Gastroesophageal sphincter (tissue), 4 donors: ENCODE data around the gene OR2T6. TPM values are rescaled to one million over a fixed set of nuclear protein-coding genes. Genes with fewer than 3 reads are reported as not detected.

ENCODE experiments used
- ATAC-seq: fragments of 150-250 bp; one replicate; pipeline ENCODE4 v1.9.1; 2016; ENCODE audit warnings: mild to moderate bottlenecking, moderate library complexity
- H3K27ac ChIP-seq, 4 donors: fragments of 200-600 bp; sonication (generic) in 3 of 4; 1 replicate in 3 of 4; 2 replicates in 1 of 4; pipeline ENCODE4 v1.5.1; 2016 to 2019
- H3K27me3 ChIP-seq: fragments of 200-600 bp; sonication (generic); one replicate; pipeline ENCODE4 v1.5.1; 2019
- H3K36me3 ChIP-seq, 2 donors: fragments of 200-600 bp; sonication (generic); one replicate each; pipeline ENCODE4 v1.5.1; 2019; ENCODE audit warnings: control low read depth in 1 of 2
- H3K4me1 ChIP-seq, 3 donors: fragments of 200-600 bp; sonication (generic); 1 replicate in 2 of 3; 2 replicates in 1 of 3; pipeline ENCODE4 v1.5.1; 2016 to 2019; ENCODE audit warnings: control low read depth in 2 of 3
- H3K4me3 ChIP-seq, 2 donors: fragments of 200-600 bp; sonication (generic); one replicate each; pipeline ENCODE4 v1.5.1; 2019; ENCODE audit warnings: mild to moderate bottlenecking in 1 of 2, moderate library complexity in 1 of 2
- H3K9me3 ChIP-seq, 3 donors: fragments of 200-600 bp; sonication (generic); one replicate each; pipeline ENCODE4 v1.5.1; 2017 to 2019; ENCODE audit warnings: control low read depth in 2 of 3
- CTCF ChIP-seq, 4 experiments: fragments of 200-600 bp in 2 of 4; fragments of 450-650 bp in 2 of 4; sonication (generic) in 1 of 4; IDR thresholded peaks; one replicate each; pipeline ENCODE4 v1.5.1; 2017 to 2019; ENCODE audit warnings: antibody characterized with exemption in 4 of 4, mild to moderate bottlenecking in 2 of 4, moderate library complexity in 2 of 4
- EP300 ChIP-seq: sonication (generic); formaldehyde crosslinking; IDR thresholded peaks from one replicate; pipeline ENCODE4 v1.6.1; 2017; ENCODE audit warnings: antibody characterized with exemption, mild to moderate bottlenecking
- POLR2A ChIP-seq, 2 donors: fragments of 450-650 bp; IDR thresholded peaks; one replicate each; pipeline ENCODE4 v1.6.1; 2017; ENCODE audit warnings: antibody characterized with exemption in 2 of 2, mild to moderate bottlenecking in 2 of 2, moderate library complexity in 1 of 2
- POLR2AphosphoS5 ChIP-seq: sonication (generic); formaldehyde crosslinking; IDR thresholded peaks from one replicate; pipeline ENCODE4 v1.6.1; 2017; ENCODE audit warnings: antibody characterized with exemption
- WGBS, 2 donors: methylation state at CpG; one replicate each; pipeline ENCODE4 v1.1.5; 2018; ENCODE audit warnings: low coverage in 1 of 2; 5-methylcytosine and 5-hydroxymethylcytosine counted together
- total RNA-seq, 4 donors: library from RNA; depleted of rRNA; stranded (reverse); fragments of >200 nt; gene quantifications; one replicate each; pipeline ENCODE4 v1.1.0, GENCODE V29; 2016

OR2T6 gene
- total RNA-seq, 4 donors from 2014 or later, result 0.04 TPM; not detected in 3

- no peaks in the 10 kb centered on the region for H3K9me3 ChIP-seq
- H3K27ac ChIP-seq, result no peak overlapping the region
- no peak overlapping the region for H3K4me3 ChIP-seq
- no peak for ATAC-seq
- H3K4me1 ChIP-seq, result no peaks in the 10 kb centered on the region
- H3K27me3 ChIP-seq, result no peaks in the 10 kb centered on the region
- WGBS, 2 donors, result 75 to 80% methylated on average over 1 to 5 of the region's 5 CpGs
- TF ChIP-seq CTCF (IDR thresholded peaks at IDR 0.05), result no peak
- no peak for TF ChIP-seq POLR2A (IDR thresholded peaks at IDR 0.05)
- TF ChIP-seq POLR2AphosphoS5, result no peak
- no peak for TF ChIP-seq EP300
- no peaks in the 10 kb centered on the region for H3K36me3 ChIP-seq
These were observed 3.2 kb upstream of the OR2T6 start for GRCh38 chr1:248372394-248372793.

DNA sequence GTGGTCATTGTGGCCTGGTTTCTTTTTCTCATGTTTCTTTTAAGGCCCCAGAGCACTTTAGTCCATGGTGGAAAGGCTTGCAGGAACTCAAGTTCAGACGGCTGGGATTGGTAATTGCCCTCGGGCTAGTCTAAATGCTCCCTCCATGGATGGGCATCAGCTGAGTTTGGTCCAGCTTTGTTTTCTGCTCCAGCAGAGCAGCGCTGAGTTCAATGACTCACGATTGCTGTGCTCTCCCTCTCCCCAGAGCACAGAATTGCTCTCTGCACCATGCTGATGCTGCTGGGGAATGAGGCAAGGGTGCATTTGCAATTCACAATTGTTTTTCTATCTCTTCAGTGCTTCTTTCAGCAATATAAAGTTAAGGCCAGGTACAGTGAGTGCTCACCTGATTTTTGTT is 1.8 kb upstream of the OR2T6 start:
- H3K4me1 ChIP-seq, result no peaks in the 10 kb centered on the region
- H3K27me3 ChIP-seq, result no peaks in the 10 kb centered on the region
- ATAC-seq, result no peak
- no peaks in the 10 kb centered on the region for H3K36me3 ChIP-seq
- no peaks in the 10 kb centered on the region for H3K9me3 ChIP-seq
- TF ChIP-seq POLR2A (IDR thresholded peaks at IDR 0.05) (no peak), CTCF (IDR thresholded peaks at IDR 0.05) (no peak), POLR2AphosphoS5 (no peak), EP300 (no peak)
- H3K4me3 ChIP-seq, result no peak overlapping the region
- WGBS, 2 donors, result no CpG with 5 or more reads among the region's 4 CpGs
- H3K27ac ChIP-seq, result no peak overlapping the region

DNA sequence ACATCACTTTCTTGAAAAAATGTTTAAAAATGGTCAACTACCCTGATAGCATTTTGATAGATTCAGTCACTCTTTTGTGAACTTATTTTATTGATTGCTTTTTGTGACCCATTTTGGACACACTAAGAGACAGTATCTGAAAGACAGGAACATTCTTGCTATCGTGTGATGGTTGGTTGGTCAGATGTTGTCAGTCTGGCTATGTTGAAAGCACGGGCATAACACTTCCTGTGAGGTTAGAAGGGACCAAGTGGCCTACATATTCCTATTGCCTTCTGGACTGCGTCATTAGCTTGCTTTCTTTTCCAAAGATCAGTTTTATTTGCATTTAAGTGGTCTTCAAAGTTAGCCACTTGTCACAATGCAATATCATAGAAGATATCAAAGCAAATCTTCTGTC is 1.4 kb downstream of the OR2T6 start:
- Histone ChIP-seq H3K4me1 (no peaks in the 10 kb centered on the region), H3K36me3 (no peaks in the 10 kb centered on the region), H3K9me3 (no peaks in the 10 kb centered on the region), H3K27me3 (no peaks in the 10 kb centered on the region), H3K4me3 (no peak overlapping the region), H3K27ac (no peak overlapping the region)
- no peak for TF ChIP-seq EP300
- 54 to 57% methylated on average over 3 of the region's 3 CpGs for WGBS, 2 donors
- ATAC-seq, result no peak

DNA sequence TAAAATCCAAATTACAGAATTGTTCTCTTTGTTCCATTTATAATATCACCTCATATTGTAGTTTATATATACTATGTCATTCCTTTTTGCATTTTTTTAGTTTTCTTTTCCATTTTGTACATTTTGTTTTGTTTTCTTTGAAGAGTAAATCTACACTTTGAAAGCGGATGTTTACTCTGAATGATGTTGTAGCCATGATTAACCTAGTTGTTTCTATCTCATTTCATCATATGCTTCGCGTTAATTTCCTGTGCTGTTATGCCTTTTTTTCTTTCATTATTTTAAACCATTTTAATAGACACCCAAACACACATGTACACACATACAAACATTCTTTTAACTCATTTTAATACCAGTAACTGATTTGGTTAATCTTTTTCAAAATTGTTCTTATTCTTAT is 5.3 kb downstream of the OR2T6 start:
- H3K4me1 ChIP-seq, result no peaks in the 10 kb centered on the region
- TF ChIP-seq CTCF (IDR thresholded peaks at IDR 0.05) (no peak), POLR2AphosphoS5 (no peak), POLR2A (IDR thresholded peaks at IDR 0.05) (no peak), EP300 (no peak)
- no peaks in the 10 kb centered on the region for H3K9me3 ChIP-seq
- no peak for ATAC-seq
- H3K4me3 ChIP-seq, result no peak overlapping the region
- no peak overlapping the region for H3K27ac ChIP-seq
- H3K27me3 ChIP-seq, result no peaks in the 10 kb centered on the region
- WGBS, 2 donors, result 89 to 90% methylated on average over 2 to 3 of the region's 3 CpGs
- H3K36me3 ChIP-seq, result no peaks in the 10 kb centered on the region

DNA sequence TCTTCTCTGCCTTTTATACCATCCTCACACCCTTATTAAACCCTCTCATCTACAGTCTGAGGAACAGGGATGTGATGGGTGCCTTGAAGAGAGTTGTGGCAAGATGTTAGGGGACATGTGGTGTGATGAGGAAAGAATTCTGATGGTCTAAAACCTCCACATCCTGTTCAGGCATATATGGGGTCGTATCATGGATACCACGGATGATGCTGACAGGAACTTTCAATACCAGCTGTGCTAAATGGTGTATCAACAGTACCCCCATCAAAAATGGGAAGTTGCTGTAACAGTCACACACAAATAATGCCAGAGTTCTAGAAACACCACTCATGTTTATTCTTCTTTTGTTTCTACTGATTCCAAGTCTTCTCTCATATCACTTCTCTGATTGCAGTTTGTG is 12.9 kb downstream of the OR2T6 start:
- no peak overlapping the region for H3K4me3 ChIP-seq
- no peaks in the 10 kb centered on the region for H3K36me3 ChIP-seq
- ATAC-seq, result no peak
- no peaks in the 10 kb centered on the region for H3K27me3 ChIP-seq
- H3K4me1 ChIP-seq, result no peaks in the 10 kb centered on the region
- no peak overlapping the region for H3K27ac ChIP-seq
- TF ChIP-seq EP300 (no peak), POLR2AphosphoS5 (no peak), CTCF (IDR thresholded peaks at IDR 0.05) (no peak), POLR2A (IDR thresholded peaks at IDR 0.05) (no peak)
- H3K9me3 ChIP-seq, result no peaks in the 10 kb centered on the region
- 56 to 67% methylated on average over 2 of the region's 2 CpGs for WGBS, 2 donors
